Endothelial cell of umbilical vein (primary cell): ENCODE results near the gene PIEZO2.

Experiments used
- EZH2 ChIP-seq: IDR thresholded peaks from 2 replicates; pipeline ENCODE4 v1.6.1; 2012; ENCODE audit warnings: borderline replicate concordance, low read depth, mild to moderate bottlenecking, moderate library complexity, low read length, inconsistent platforms; ENCODE audit not compliant: severe bottlenecking
- JUN ChIP-seq: IDR thresholded peaks from 2 replicates; pipeline ENCODE4 v1.6.1; 2011; ENCODE audit warnings: borderline replicate concordance, low read depth; ENCODE audit not compliant: insufficient read length, insufficient read depth
- MYC ChIP-seq: IDR thresholded peaks from one replicate; pipeline ENCODE4 v1.6.1; 2011; ENCODE audit warnings: mild to moderate bottlenecking, low read depth, low read length
- POLR2AphosphoS5 ChIP-seq: IDR thresholded peaks from 2 replicates; pipeline ENCODE4 v1.6.1; 2012; ENCODE audit warnings: low read depth, mild to moderate bottlenecking, control low read depth, low read length, moderate library complexity; ENCODE audit not compliant: insufficient read depth
- TF ChIP-seq, protein P1 (sequence below), 2 donors: IDR thresholded peaks; 1 replicate in 1 of 2; 2 replicates in 1 of 2; pipeline ENCODE4 v1.5.1; 2011; ENCODE audit warnings: low read length in 2 of 2, mild to moderate bottlenecking in 2 of 2, moderate library complexity in 2 of 2, control low read depth in 1 of 2, inconsistent platforms in 1 of 2, low read depth in 1 of 2; ENCODE audit not compliant: insufficient read depth in 1 of 2; ENCODE audit errors: extremely low read depth in 1 of 2

DNA sequence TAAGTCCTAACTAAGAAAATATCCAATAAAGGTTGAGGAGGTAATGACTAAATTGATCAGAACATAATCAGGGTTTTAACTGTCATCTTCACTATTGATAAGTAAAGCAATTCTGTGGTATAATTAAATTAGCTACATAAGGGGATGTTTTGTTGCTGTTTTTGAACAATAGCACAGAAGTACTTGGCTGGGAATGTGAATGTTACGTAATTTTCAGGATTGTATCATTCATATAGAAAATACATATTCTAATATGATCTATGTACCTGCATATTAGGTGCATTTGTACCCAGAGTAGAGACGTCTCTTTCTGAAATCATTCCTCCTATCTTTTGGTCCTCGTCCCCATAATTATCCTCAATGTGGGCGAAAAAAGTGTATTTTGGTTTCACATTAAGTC, 109.0 kb downstream of the PIEZO2 start:
- TF ChIP-seq JUN, result no peak
- TF ChIP-seq, protein P1, sequence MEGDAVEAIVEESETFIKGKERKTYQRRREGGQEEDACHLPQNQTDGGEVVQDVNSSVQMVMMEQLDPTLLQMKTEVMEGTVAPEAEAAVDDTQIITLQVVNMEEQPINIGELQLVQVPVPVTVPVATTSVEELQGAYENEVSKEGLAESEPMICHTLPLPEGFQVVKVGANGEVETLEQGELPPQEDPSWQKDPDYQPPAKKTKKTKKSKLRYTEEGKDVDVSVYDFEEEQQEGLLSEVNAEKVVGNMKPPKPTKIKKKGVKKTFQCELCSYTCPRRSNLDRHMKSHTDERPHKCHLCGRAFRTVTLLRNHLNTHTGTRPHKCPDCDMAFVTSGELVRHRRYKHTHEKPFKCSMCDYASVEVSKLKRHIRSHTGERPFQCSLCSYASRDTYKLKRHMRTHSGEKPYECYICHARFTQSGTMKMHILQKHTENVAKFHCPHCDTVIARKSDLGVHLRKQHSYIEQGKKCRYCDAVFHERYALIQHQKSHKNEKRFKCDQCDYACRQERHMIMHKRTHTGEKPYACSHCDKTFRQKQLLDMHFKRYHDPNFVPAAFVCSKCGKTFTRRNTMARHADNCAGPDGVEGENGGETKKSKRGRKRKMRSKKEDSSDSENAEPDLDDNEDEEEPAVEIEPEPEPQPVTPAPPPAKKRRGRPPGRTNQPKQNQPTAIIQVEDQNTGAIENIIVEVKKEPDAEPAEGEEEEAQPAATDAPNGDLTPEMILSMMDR (IDR thresholded peaks at IDR 0.05; ENCODE audit: extremely low read depth in 1 of 2, insufficient read depth in 1 of 2, low read depth in 1 of 2, low read length in 2 of 2), result no peak
- TF ChIP-seq MYC, result no peak
- no peak for TF ChIP-seq EZH2
- TF ChIP-seq POLR2AphosphoS5, result no peak
